ENCODE measurements around the gene CACNA2D3.

The CACNA2D3 gene

DNA sequence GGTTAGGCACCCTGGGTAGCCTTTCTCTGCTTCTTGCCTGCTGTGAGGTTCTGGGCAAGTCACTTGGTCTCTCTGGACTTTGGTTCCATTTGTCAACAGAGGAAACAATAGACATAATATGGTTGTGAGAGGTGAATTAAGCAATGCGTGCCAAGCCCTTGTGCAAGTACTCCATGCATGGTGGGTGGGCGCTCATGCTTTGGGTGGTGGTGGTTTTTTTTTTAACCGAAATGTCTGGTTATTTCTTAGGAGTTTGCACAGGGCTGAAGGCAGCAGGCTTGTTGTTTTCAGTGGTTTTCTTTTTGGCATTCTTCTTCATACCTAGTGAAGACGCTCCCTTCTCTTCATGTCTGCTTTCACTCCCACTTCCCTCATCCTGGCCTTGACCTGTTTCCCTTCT lies 889.7 kb downstream of the CACNA2D3 start:
- no peak for DNase-seq (ENCODE audit: extremely low read depth in 1 of 2, low read depth in 1 of 2)

DNA sequence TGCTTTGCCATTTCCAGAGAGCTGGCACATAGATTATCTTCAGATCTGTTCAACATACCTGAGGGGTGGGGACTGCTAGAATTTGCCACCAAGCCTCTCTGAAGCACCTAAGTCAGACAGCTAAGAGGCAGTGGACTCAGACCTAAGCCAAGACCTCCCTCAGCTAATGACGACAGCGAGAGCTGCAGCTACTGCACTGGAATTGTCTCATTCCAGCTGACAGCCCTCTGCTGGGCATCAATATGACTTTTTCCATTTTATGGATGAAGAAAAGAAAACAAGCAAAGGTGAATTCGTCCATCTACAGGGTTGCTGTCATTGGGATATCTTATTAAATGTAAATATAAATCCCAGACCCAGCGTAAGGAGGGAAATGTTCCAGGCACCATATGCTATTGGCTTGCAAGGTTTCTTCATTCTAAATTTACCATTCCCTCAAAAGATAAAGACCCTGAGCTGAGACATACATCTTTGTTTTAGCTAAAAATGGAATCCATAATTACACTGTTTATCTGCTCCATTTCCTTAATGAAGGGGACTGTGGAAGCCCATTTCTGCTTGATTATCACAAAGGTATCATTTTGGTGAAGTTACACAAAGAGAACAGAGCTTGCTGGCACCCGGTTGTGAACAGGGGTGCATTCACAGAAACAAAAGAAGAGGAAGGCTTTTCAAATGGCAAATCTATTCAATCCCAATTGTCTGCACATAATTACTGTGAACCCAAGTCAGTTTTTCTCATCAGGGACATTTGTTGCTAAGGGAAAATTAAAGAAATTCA lies 891.0 kb downstream of the CACNA2D3 start:
- DNase-seq (ENCODE audit: extremely low read depth in 1 of 2, low read depth in 1 of 2) = no peak

DNA sequence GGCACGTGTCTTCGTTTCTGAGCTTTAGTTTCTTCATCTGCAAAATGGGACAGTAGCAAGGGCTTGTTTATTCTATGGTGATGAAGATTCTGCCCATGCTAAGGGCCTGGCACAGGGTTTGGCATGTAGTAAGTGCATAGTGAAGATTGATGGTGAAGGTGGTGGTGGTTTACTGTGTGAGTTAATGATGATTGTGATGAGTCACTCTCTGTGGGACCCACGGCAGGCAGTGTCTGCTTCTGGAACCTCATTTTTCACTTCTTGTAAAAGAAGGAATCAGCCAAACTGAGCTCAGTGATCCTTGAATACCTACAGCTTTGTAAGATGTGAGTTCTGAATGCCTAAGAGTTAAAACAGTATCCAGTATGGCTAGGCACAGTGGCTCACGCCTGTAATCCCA lies 891.7 kb downstream of the CACNA2D3 start:
- no peak for DNase-seq (ENCODE audit: extremely low read depth in 1 of 2, low read depth in 1 of 2)

DNA sequence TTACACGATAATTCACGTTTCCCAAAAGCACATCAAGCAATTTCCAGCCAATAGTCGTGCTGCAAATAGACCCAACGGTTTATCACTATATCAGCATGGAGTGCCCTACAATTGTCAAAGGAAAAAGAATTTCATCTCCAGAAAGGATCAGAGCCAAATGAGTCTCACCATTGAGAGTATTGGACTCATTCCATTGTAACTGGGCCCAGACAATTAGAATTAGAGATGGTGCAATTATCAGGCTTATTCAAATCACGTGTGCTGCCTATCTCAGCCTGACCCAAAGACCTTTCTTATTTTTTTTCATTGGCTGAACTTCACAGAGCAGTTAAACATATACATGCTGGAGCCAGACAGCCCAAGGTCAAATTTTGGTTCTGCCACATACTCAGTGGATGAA lies 892.6 kb downstream of the CACNA2D3 start:
- no peak for DNase-seq (ENCODE audit: extremely low read depth in 1 of 2, low read depth in 1 of 2)

DNA sequence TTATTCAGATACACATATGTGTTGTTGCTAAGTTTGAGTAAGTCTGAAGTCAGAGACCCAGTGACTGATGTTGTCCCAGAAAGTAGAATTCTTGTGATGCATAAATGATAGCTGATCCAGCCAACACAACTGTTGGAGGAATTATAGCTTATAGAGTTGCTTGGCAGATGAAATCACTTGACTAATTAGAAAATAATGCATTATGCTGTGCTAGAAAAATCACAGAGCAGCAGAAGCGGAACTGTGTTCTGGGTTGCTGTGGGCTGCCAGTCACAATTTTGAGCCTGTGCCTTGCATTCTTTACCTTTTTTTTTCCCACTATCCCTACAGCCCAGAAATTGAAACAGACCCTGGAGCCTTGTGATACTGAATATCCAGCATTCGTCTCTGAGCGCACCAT lies 895.5 kb downstream of the CACNA2D3 start:
- DNase-seq (ENCODE audit: extremely low read depth in 1 of 2, low read depth in 1 of 2) = no peak

DNA sequence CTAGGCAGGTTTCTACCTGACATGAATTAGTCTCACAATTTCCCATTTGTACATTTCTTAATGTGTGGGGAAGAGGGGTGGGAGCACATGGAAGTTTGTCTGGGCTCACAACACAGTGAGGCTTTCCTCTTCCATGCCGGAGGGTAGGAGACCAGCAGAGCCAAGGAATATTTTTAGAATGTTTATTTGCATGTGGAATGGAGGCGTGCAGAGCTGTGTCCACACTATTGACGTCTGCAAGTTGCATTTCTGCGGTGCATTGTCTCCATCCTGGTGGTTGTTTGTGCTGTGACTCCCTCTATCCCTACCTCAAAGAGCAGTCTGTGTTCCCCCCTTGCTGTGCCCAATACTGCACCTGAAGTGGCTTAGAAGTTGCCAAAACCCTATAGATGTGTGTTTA lies 908.6 kb downstream of the CACNA2D3 start:
- DNase-seq (ENCODE audit: extremely low read depth in 1 of 2, low read depth in 1 of 2) = no peak

DNA sequence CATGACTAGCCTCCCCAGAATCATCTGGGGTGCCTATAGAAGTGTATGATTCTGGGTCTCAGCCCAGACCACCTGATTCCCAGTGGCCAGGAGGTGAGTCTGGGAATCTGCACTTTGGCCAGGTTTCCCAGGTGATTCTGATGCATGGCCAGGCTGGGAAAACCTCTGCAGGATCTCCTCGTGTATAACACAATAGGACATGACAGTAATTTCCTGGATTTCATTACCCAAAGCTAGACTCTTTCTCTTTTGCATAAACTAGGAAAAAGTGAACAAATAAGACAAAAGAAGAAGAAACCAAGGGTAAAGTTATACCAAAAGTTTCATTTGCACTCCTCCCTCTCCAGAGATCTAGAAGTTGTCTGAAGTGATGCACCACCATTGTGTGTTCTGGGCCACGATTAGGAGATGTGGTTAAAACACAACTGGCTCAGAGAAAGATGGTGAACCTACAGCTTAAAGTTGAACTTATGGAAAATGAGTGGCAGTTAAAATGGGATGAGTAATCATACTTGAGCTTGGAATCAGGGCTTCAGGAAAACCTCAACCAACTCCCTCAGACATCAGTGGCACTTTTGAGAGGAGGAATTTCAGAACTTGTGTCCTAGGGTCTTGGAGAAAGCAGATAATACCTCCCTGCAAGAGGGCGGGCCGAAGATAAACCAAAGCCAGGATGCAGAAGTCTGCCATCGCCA lies 914.7 kb downstream of the CACNA2D3 start:
- DNase-seq (ENCODE audit: extremely low read depth in 1 of 2, low read depth in 1 of 2) = no peak

DNA sequence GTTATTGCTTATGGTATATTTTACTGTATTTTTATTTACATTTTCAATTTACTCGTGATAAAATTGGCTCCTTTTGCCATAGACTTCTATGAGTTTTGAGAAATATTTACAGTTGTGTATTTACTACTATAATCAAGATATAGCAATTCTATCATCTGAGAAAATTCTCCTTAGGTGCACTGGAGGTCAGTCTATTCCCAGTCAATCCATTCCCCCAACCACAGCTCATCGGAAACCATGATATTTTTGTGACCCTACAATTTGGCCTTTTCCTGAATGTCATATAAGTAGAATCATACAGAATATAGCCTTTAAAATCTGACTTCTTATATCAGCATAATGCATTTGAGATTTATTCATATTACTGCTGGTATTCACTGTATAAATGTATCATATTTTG lies 920.2 kb downstream of the CACNA2D3 start:
- no peak for DNase-seq (ENCODE audit: extremely low read depth in 1 of 2, low read depth in 1 of 2)

DNA sequence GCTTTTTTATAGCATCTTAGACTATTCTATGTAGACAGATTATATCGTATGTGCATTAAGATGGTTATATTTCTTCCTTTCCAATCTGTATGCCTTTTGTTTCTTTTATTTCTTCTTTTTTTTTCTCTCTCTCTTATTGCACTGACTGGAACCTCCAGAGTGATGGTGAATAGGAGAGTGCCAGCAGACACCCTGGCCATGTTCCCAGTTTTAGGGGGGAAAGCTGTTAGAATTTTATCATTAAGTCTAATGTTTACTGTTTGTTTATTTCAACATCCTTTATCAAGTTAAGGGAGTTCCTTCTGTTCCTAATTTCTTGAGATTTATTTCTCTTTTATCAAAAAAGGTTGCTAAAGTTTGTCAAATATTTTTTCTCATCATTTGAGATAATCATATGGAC lies 922.1 kb downstream of the CACNA2D3 start:
- no peak for DNase-seq (ENCODE audit: extremely low read depth in 1 of 2, low read depth in 1 of 2)

DNA sequence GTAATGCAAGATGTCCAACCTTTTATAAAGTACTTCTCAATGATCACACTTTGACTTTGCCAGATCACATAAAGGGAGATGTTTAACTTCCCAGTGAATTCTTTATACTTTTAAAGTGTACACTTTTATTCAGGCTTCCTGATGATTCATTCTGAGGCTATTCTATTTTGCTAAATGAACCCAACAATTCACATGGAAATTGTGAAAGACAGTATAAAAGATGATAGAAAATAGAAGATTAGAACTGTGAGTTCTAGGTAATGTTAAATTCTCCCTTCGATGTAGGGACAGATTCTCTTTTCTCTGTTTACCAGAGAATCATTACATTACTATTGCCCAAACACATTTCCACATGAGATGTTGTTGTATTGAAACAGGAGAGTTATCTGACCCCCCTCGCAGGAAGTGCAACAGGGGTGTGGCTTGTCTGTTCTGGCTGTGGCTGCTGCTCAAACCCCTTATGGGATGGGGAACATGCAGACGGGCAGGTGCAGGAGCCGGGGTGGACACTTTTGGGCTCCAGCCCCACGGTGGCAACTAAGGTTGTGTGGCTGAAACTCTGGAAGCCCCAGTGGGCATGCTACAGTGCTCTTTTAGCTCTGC lies 936.8 kb downstream of the CACNA2D3 start:
- no peak for DNase-seq (ENCODE audit: extremely low read depth in 1 of 2, low read depth in 1 of 2)

DNA sequence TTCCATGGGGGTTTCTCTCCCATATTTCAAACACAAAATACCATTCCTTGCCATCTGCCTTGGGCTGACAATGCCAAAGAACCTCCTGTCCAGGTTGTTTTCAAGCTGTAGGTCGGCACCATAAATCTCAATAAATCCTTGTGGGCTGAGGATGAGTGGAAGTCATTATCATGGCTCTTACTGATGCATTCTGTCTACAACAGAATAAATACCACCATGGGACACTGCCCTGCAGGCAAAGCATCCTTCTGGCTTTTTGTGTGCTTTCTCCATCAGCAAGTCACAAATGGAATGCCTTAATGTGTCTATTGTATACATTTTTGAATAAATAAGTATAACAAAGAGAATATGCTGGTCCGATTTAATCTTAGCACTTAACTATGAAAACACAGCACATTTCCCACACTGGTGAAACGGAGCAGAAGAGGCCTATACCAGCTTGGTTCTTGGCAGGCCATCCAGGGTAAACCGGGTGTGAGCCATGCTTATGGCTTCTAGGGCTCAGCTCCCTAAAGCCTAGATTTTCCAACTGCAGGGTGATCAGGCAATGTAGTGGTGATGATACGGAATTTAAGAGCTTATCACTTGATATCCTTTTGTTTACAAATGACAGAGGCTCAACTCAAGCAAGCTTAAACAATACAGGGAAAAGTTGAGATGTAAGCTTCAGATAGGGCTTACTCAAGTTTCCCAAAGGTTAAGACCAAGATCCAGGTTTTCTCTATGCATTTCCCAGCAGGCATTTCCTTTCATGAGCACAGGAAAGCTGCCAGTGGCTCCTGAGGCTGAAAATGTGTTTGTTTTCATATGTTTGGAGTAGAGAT lies 938.8 kb downstream of the CACNA2D3 start:
- no peak for DNase-seq (ENCODE audit: extremely low read depth in 1 of 2, low read depth in 1 of 2)

DNA sequence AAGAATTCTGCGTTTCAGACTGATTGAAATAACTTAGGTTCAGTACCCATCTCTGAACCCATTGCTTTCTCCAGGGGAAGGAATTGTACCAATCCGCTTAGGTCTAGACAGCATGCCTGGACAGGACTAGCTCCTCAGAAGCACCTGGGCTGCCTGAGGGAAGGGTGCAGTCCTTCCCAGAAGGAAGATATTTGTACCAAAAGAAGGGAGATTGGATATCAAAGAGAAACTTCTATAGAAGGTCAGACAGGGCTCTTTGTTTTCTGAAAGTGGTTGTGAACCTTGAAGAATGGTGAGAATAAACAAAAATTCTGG lies 939.3 kb downstream of the CACNA2D3 start:
- no peak for DNase-seq (ENCODE audit: extremely low read depth in 1 of 2, low read depth in 1 of 2)

DNA sequence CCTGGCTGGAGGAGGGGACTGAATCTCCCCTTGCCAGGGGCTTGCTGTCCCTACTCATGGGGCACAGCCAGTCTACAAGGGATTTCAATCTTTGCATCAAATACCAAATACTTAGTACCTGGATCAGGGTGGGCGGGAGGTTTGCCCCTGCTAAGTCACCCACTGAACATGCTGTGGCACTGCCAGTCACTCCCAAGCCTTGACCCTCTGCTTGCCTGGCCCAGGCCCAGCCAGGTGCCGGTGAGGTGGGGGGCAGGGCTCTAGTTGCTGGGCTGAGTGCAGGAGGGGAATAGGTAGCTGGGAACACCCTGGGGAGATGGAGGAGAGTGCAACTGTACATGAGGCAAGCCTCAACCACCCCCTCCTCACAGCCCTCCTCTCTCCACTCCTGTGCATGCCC lies 941.8 kb downstream of the CACNA2D3 start:
- DNase-seq (ENCODE audit: extremely low read depth in 1 of 2, low read depth in 1 of 2) = no peak

DNA sequence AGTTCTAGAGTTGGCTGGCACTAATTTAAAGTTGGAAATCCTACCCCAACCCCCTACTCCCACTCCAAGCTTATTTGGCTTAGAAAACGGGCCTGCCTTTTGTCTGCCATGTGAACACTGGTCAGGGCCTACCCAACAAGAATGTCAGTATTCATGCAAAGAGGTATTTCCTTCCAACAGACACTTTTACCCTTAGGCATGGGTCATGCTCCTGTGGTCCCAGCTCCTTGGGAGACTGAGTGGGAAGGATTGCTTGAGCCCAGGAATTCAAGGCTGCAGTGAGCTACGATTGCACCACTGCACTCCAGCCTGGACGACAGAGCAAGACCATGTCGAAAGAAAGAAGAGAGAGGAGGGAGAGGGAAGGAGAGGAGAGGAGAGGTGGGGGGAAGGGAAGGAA lies 943.0 kb downstream of the CACNA2D3 start:
- DNase-seq (ENCODE audit: extremely low read depth in 1 of 2, low read depth in 1 of 2) = no peak

DNA sequence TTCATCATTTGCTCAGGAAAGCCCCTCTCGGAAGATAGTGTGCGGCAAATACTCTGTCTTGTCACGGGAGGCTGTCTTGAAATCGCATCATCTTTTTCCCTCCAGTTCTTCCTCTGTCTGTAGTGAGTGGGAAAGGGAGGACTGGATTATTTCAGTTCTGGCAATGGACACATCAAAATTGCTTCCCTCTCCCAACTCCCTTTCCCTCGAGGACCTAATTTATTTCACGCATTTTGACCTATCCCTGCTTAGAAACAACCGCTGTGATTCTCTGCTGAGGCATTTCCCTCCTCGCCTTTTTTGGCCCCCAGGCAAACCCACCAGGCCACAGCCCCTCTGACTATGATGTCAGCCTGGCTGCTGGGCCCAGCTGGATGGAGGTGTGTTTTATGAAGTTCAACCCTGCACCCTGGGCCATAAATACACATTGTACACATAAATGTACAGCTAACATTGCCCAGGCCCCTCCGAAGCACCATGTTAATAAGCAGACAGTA lies 944.2 kb downstream of the CACNA2D3 start:
- DNase-seq (ENCODE audit: extremely low read depth in 1 of 2, low read depth in 1 of 2) = no peak

DNA sequence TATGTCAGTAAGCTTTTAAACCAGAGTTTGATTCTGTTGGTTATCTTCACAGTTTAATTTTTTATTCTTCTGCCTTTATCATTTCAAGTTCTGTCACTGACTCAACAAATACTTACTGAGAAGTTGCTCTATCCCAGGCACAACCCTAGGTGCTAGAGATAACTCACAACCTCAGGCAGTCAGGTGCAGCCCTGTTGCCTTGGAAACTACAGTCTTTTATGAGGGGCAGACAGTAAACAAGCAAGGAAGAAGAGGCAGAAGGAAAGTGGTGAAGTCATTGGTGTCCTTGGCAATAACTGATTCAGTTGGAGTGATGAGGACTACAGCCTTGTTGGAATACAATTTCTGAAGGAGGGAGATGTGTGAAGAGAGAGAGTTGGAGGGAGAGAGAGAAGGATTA lies 947.6 kb downstream of the CACNA2D3 start:
- DNase-seq (ENCODE audit: extremely low read depth in 1 of 2, low read depth in 1 of 2) = no peak

DNA sequence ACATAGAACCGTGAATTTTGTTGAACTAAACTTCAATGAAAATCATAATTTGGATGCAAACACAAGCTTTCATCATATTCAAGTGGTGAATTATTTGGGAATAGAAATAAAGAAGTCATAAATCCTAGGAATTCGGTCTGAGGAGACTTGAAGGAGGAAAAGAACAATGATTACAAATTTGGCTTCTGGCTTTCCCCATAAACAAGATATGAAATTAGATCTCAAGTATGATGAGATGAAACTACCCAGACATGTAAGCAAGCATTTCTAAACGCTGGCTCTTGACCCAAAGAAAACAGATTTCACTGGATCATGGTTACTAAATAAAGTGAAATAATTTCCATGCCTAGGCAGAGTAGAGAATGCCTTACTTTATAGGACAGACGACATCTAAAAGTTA lies 952.4 kb downstream of the CACNA2D3 start:
- DNase-seq (ENCODE audit: extremely low read depth in 1 of 2, low read depth in 1 of 2) = no peak

DNA sequence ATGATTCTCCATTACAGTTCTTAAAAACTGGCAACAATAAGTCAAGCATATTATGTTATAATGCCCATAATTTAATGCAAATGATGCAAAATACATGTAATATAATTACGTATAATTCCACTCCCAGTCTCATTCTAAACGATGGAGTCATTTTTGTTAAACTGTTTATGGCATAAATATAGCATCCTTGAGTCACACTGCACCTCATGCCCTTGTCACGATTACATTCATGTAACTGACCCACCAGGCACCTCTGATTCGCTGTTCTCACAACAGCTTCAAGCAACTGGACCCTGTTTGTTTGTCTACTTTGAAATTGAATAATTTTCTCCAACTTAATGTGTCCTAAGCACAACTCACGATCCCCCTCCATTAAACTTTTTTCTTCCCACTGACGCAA lies 953.5 kb downstream of the CACNA2D3 start:
- no peak for DNase-seq (ENCODE audit: extremely low read depth in 1 of 2, low read depth in 1 of 2)

DNA sequence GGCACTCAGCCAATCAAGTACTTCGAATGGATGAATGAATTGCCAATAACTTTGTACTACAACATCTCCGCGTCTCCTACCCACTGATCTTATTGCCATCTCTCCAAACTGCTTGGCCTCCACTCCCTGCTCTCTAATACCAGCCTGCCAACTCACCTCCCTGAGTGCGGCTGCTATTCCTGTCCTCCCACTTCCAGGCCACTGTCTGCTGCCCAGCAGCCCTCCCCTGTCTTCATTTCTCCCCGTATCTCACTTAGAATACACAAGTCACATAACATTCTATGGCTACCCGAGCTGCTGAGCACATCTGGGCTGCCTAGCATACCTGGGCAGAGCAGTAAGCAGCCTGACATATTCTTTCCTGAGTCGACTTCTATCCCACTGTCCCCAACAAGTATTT lies 955.4 kb downstream of the CACNA2D3 start:
- no peak for DNase-seq (ENCODE audit: extremely low read depth in 1 of 2, low read depth in 1 of 2)

DNA sequence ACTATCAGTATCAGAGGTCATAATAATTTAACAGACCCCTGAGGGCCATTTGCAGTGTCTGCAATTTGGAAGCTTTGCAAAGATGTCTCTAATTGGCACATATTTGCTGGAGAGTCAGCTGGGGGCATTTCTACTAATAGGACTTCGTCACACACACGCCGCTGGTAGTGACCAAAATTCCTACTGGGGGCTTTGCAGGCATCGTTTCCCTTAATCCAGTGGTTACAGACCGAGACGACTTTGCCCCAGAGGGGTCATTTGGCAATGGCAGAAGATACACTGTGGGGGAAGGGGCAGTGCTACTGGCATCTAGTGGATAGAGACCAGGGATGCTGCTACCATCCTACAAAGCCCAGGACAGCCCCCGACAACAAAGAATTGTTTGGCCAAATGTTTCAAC lies 956.5 kb downstream of the CACNA2D3 start:
- DNase-seq (ENCODE audit: extremely low read depth in 1 of 2, low read depth in 1 of 2) = no peak

DNA sequence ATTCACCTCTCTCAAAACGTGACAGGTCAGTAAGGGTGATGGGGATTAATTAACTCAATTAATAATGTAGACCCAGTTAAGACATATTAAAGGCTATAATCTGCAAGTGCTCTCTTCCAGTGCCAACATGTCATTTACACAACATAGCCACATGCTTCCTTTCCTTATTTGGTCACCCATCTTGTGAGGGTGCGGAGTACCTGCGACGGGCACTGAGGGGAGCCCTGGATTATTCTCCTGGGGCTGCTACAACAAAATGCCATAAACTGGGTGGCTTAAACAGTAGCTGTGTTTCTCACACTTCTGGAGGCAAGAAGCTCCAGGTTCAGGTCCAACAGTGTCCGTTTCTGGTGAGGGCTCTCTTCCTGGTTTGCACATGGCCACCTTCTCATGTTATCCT lies 962.9 kb downstream of the CACNA2D3 start:
- no peak for DNase-seq (ENCODE audit: extremely low read depth in 1 of 2, low read depth in 1 of 2)
